Kidney epithelial cell (primary cell): Measurements from ENCODE around the gene TMEM217. TPM values are rescaled to one million over a fixed set of nuclear protein-coding genes. Genes with fewer than 3 reads are reported as not detected.

Experiments used
- DNase-seq: peaks from one replicate; pipeline ENCODE4 v3.0.0-alpha.2; 2010; ENCODE audit warnings: low read depth
- H3K27me3 ChIP-seq: 2 replicates; pipeline ENCODE4 v1.6.0; 2011; ENCODE audit warnings: low read length; ENCODE audit not compliant: control insufficient read depth, insufficient read depth
- H3K36me3 ChIP-seq: 2 replicates; pipeline ENCODE4 v1.5.1; 2011; ENCODE audit warnings: low read length; ENCODE audit not compliant: control insufficient read depth, insufficient read depth
- H3K4me3 ChIP-seq: 2 replicates; pipeline ENCODE4 v1.5.1; 2011; ENCODE audit warnings: low read depth, mild to moderate bottlenecking, control low read depth, low read length
- total RNA-seq: library from RNA; depleted of rRNA; stranded (reverse); fragments of >200 nt; gene quantifications from 2 replicates; pipeline ENCODE4 v1.2.3, GENCODE V29; 2015
- TF ChIP-seq, protein P1 (sequence below): IDR thresholded peaks from 2 replicates; pipeline ENCODE4 v1.5.1; 2011; ENCODE audit warnings: mild to moderate bottlenecking, moderate library complexity, low read length, control low read depth, inconsistent platforms; ENCODE audit not compliant: insufficient read depth, poor library complexity, severe bottlenecking

TMEM217 gene
- total RNA-seq, 1 donor from 2014 or later, result 2.0 TPM

GRCh38 chr6:37162740-37163139 is 95.2 kb downstream of the TMEM217 start:
- no peak for DNase-seq
- H3K36me3 ChIP-seq, result no peaks in the 10 kb centered on the region
- no peaks in the 10 kb centered on the region for H3K27me3 ChIP-seq
- TF ChIP-seq, protein P1, sequence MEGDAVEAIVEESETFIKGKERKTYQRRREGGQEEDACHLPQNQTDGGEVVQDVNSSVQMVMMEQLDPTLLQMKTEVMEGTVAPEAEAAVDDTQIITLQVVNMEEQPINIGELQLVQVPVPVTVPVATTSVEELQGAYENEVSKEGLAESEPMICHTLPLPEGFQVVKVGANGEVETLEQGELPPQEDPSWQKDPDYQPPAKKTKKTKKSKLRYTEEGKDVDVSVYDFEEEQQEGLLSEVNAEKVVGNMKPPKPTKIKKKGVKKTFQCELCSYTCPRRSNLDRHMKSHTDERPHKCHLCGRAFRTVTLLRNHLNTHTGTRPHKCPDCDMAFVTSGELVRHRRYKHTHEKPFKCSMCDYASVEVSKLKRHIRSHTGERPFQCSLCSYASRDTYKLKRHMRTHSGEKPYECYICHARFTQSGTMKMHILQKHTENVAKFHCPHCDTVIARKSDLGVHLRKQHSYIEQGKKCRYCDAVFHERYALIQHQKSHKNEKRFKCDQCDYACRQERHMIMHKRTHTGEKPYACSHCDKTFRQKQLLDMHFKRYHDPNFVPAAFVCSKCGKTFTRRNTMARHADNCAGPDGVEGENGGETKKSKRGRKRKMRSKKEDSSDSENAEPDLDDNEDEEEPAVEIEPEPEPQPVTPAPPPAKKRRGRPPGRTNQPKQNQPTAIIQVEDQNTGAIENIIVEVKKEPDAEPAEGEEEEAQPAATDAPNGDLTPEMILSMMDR, result no peak
- H3K4me3 ChIP-seq, result no peak overlapping the region

Other genes starting within 250 kb of the TMEM217 start
- gene PIM1, start 88.0 kb downstream of the TMEM217 start, total RNA-seq, result 18.2 and 19.5 TPM in 2 replicates
- gene TBC1D22B, start 372 bp downstream of the TMEM217 start, total RNA-seq, result 12.7 and 13.0 TPM in 2 replicates
- gene RNF8, start 95.8 kb upstream of the TMEM217 start, total RNA-seq, result 13.8 and 16.8 TPM in 2 replicates
- 22.9 and 27.0 TPM in 2 replicates for gene CMTR1, start 175.1 kb upstream of the TMEM217 start, total RNA-seq
- 59.4 and 82.7 TPM in 2 replicates for gene CCDC167, start 241.7 kb upstream of the TMEM217 start, total RNA-seq